HCT116 (cell line): ENCODE results near the gene KIRREL3.

Experiments
- CTCF ChIP-seq, 3 experiments: fragments of 200-600 bp in 1 of 3; sonication (generic) in 1 of 3; IDR thresholded peaks in 2 of 3; conservative IDR thresholded peaks in 1 of 3; 2 replicates each; pipeline ENCODE4 v1.5.1; 2012 to 2017; ENCODE audit warnings: low read depth in 2 of 3, low read length in 2 of 3, antibody characterized with exemption in 1 of 3, borderline replicate concordance in 1 of 3, control low read depth in 1 of 3, mild to moderate bottlenecking in 1 of 3, mixed read lengths in 1 of 3, mixed run types in 1 of 3, moderate library complexity in 1 of 3; ENCODE audit not compliant: insufficient read depth in 1 of 3
- POLR2A ChIP-seq: IDR thresholded peaks from 2 replicates; pipeline ENCODE4 v1.7.0; 2011; ENCODE audit warnings: borderline replicate concordance; ENCODE audit not compliant: insufficient read depth, insufficient read length; ENCODE audit errors: extremely low read depth

- TF ChIP-seq CTCF (IDR thresholded peaks at IDR 0.05 in 2 of 3, conservative IDR thresholded peaks at IDR 0.05 in 1 of 3; ENCODE audit: borderline replicate concordance in 1 of 3, insufficient read depth in 1 of 3, low read depth in 2 of 3, low read length in 2 of 3), result no peak
- TF ChIP-seq POLR2A, result no peak
These were observed 3.4 kb downstream of the KIRREL3 start for GRCh38 chr11:126997196-126997595.
